PFSK-1 (cell line): Measurements from ENCODE around the gene TBC1D9B.

Source experiments
- FOXP2 ChIP-seq: optimal IDR thresholded peaks from 2 replicates; pipeline ENCODE3; 2011; ENCODE audit warnings: borderline replicate concordance, control low read depth, inconsistent platforms; ENCODE audit not compliant: insufficient read depth; ENCODE audit errors: extremely low read length, extremely low read depth
- POLR2AphosphoS5 ChIP-seq: IDR thresholded peaks from 2 replicates; pipeline ENCODE4 v1.6.1; 2012; ENCODE audit warnings: low read depth, mild to moderate bottlenecking, control low read depth, low read length, moderate library complexity
- REST ChIP-seq, 2 experiments: IDR thresholded peaks; 2 replicates each; pipeline versions ENCODE4 v1.6.1 to v1.8.0; 2011 to 2012; ENCODE audit warnings: low read depth in 2 of 2, low read length in 2 of 2, control low read depth in 1 of 2, inconsistent platforms in 1 of 2, mild to moderate bottlenecking in 1 of 2, moderate library complexity in 1 of 2; ENCODE audit not compliant: insufficient read depth in 1 of 2
- SIN3A ChIP-seq: IDR thresholded peaks from 2 replicates; pipeline ENCODE4 v1.6.1; 2012; ENCODE audit warnings: mild to moderate bottlenecking, low read length, moderate library complexity, borderline replicate concordance; ENCODE audit not compliant: insufficient read depth
- TAF1 ChIP-seq: IDR thresholded peaks from 2 replicates; pipeline ENCODE4 v1.6.1; 2012; ENCODE audit warnings: low read length, control low read depth, borderline replicate concordance; ENCODE audit not compliant: insufficient read depth

The TBC1D9B gene

GRCh38 chr5:179858586-179859427 lies 48.9 kb downstream of the TBC1D9B start, which contains the start of gene MRNIP:
Gene MRNIP, minus strand, starts transcription at chr5:179858817. Its CDS starts 21 bp downstream, at chr5:179858796.
- TF ChIP-seq POLR2AphosphoS5 (peak; percentile 94), REST (IDR thresholded peaks at IDR 0.05; ENCODE audit: insufficient read depth in 1 of 2, low read depth in 2 of 2, low read length in 2 of 2) (no peak), SIN3A (peak; percentile 22; the same call in 1 of the 2 replicates), TAF1 (peak; percentile 54; the same call in 1 of the 2 replicates), FOXP2 (no peak)

DNA sequence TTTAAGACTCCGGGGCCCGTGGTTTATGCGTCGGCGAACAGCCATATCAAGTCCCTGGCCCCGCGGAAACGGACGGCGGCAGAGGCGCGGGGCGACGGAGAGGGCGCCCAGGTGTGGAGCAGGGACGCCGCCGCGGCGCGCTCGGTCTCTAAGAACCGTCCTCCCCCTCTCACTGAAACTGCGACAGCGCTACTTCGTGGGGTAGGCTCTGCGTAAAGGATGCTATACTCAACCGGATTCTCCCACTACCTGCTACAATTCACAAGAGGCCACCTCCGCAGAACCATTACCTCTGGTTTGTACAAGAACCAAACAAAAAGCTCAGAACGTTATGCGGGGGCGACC lies 49.5 kb downstream of the TBC1D9B start:
- TF ChIP-seq SIN3A, result no peak
- no peak for TF ChIP-seq FOXP2
- no peak for TF ChIP-seq POLR2AphosphoS5
- no peak for TF ChIP-seq REST (IDR thresholded peaks at IDR 0.05; ENCODE audit: insufficient read depth in 1 of 2, low read depth in 2 of 2, low read length in 2 of 2)
- no peak for TF ChIP-seq TAF1

GRCh38 chr5:179854356-179854755 lies 53.3 kb downstream of the TBC1D9B start:
- no peak for TF ChIP-seq POLR2AphosphoS5
- TF ChIP-seq TAF1, result no peak
- TF ChIP-seq FOXP2, result no peak
- no peak for TF ChIP-seq REST (IDR thresholded peaks at IDR 0.05; ENCODE audit: insufficient read depth in 1 of 2, low read depth in 2 of 2, low read length in 2 of 2)
- TF ChIP-seq SIN3A, result no peak

GRCh38 chr5:179852993-179853547 lies 54.6 kb downstream of the TBC1D9B start:
- TF ChIP-seq POLR2AphosphoS5 (no peak), SIN3A (no peak), REST (IDR thresholded peaks at IDR 0.05; ENCODE audit: insufficient read depth in 1 of 2, low read depth in 2 of 2, low read length in 2 of 2) (no peak), TAF1 (no peak), FOXP2 (no peak)
